ENCODE measurements around the gene DCUN1D2. TPM values are rescaled to one million over a fixed set of nuclear protein-coding genes. Genes with fewer than 3 reads are reported as not detected.

DCUN1D2 gene
- total RNA-seq, 1 experiment from 2014 or later = 26.2 TPM

DNA sequence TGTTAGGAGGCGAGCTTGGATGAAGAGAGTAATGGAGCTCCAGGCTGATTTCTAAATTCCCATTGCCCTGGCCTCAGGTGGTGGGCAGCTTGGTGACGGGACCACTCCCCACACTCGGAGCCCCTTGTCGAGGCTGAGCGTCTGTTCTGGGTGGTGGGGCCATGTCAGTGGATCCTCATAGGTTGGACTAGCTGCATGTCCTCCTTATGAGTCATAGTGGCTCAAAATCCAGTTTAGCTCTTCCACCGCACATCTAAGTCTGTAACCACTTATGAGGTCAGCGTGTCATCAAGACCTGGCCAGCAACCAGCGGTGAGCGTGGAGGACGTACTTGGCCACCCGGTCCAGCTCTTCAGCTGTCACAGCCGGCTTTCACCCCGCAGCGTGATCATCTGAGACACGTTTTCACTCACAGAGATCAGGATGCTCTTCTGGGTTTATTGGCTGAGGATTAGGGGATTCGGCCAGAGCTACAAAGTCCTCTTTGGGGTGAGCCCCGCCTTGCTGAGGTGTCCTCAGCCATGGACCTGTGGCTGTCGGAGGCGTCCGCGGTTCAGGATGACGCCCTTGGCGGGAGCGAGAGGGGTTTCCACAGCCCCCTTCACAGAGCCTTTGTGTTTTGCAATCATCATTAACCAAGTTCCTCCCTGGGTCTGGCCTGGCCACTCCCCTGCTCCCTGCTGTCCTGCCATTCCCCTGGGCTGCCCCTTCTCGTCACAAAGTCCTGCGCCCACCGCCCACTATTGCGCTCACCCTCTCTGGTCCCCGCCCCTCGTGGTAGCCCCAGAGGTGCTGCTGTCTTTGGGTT is 79.1 kb downstream of the DCUN1D2 start:
- Histone ChIP-seq H3K9me3 (ENCODE audit: low read length) (no peaks in the 10 kb centered on the region), H3K4me2 (ENCODE audit: low read depth, low read length, poor library complexity, severe bottlenecking) (no peak overlapping the region), H3K9me2 (replicated peaks; ENCODE audit: insufficient read depth, low read length) (no peaks in the 10 kb centered on the region), H2AFZ (ENCODE audit: low read length) (no peak overlapping the region), H3K4me3 (ENCODE audit: low read length) (no peak overlapping the region), H4K20me1 (ENCODE audit: insufficient read depth, low read depth, low read length) (no peaks in the 10 kb centered on the region), H3K36me3 (ENCODE audit: insufficient read depth, low read length) (no peaks in the 10 kb centered on the region), H3K9ac (ENCODE audit: low read length) (no peak overlapping the region), H3K4me1 (ENCODE audit: low read length) (peaks cover 46% of the 10 kb centered on the region), H3K27me3 (ENCODE audit: low read length) (no peaks in the 10 kb centered on the region), H3K79me2 (ENCODE audit: low read length) (no peaks in the 10 kb centered on the region), H3K27ac (ENCODE audit: low read length) (no peak overlapping the region)
- DNase-seq = no peak

DNA sequence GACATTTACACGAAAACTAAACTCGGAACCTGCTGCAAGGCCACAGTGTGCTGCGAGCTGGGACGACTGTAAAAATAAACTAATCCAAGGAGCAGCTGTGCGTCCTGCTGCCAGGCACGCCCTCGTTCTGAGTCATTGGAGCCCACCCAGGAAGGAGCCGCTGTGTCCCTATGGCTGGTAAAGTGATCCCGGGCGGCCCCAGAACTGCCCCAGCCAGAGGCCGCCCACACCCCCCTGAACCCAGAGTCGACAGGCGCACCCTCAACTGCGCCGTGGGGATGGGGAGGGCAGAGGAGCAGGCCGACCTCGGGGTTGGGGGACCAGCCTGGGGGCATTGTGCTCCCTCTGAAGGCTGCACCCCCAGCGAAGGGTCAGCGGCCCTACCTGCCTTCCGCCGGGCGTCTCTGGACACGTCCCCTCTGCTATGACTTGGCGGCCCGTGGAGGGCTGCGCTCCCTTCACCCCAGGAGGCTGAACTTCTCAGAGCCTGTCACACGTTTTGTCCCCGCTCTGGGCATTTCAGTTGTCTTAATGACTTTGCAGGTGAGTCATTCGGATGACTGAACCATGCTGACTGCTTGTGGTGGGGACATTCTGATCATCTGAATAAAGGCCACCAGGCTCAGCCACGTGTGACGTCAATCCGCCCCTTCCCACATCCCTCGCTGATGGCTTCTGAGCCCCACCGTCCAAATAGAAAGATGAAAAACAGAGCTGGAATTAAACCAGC is 79.9 kb downstream of the DCUN1D2 start:
- H3K4me1 ChIP-seq (ENCODE audit: low read length) = peaks cover 42% of the 10 kb centered on the region

DNA sequence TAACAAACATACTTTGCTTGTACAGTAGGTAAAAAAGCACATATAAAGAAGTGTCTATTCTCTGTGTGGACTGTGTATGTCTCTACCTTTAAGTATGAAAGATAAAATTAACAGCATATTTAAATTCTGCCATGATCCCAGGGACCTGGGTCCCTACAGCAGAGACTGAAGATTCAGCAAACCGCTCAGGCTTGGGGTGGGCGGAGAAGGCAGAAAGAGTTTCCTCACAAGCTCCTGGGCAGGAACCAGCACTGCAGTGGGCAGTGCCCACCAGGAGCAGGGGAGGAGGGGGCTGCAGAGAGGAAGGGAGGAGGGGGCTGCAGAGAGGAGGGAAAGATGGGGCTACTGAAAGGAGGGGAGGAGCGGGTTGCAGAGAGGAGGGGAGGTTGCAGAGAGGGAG is 81.9 kb downstream of the DCUN1D2 start:
- Histone ChIP-seq H3K4me3 (ENCODE audit: low read length) (no peak overlapping the region), H3K4me1 (ENCODE audit: low read length) (peaks cover 49% of the 10 kb centered on the region), H4K20me1 (ENCODE audit: insufficient read depth, low read depth, low read length) (no peaks in the 10 kb centered on the region), H3K27ac (ENCODE audit: low read length) (no peak overlapping the region), H3K4me2 (ENCODE audit: low read depth, low read length, poor library complexity, severe bottlenecking) (peak overlapping the region; percentile 7), H3K27me3 (ENCODE audit: low read length) (no peaks in the 10 kb centered on the region), H3K79me2 (ENCODE audit: low read length) (no peaks in the 10 kb centered on the region), H3K9ac (ENCODE audit: low read length) (no peak overlapping the region; the same call in 1 of the 2 replicates), H3K36me3 (ENCODE audit: insufficient read depth, low read length) (no peaks in the 10 kb centered on the region), H3K9me2 (replicated peaks; ENCODE audit: insufficient read depth, low read length) (no peaks in the 10 kb centered on the region), H2AFZ (ENCODE audit: low read length) (no peak overlapping the region), H3K9me3 (ENCODE audit: low read length) (no peaks in the 10 kb centered on the region)
- DNase-seq = no peak

More for the DNA sequence above, 79.9 kb downstream of the DCUN1D2 start:
- no peak overlapping the region for H3K9ac ChIP-seq (ENCODE audit: low read length)
- DNase-seq = no peak
- H3K9me2 ChIP-seq (replicated peaks; ENCODE audit: insufficient read depth, low read length) = no peaks in the 10 kb centered on the region
- no peaks in the 10 kb centered on the region for H4K20me1 ChIP-seq (ENCODE audit: insufficient read depth, low read depth, low read length)
- H3K36me3 ChIP-seq (ENCODE audit: insufficient read depth, low read length) = no peaks in the 10 kb centered on the region
- no peak overlapping the region for H3K4me2 ChIP-seq (ENCODE audit: low read depth, low read length, poor library complexity, severe bottlenecking)
- no peak overlapping the region for H3K4me3 ChIP-seq (ENCODE audit: low read length)
- H3K27me3 ChIP-seq (ENCODE audit: low read length) = no peaks in the 10 kb centered on the region
- H3K27ac ChIP-seq (ENCODE audit: low read length) = no peak overlapping the region
- no peak overlapping the region for H2AFZ ChIP-seq (ENCODE audit: low read length)
- H3K9me3 ChIP-seq (ENCODE audit: low read length) = no peaks in the 10 kb centered on the region
- H3K79me2 ChIP-seq (ENCODE audit: low read length) = no peaks in the 10 kb centered on the region

DNA sequence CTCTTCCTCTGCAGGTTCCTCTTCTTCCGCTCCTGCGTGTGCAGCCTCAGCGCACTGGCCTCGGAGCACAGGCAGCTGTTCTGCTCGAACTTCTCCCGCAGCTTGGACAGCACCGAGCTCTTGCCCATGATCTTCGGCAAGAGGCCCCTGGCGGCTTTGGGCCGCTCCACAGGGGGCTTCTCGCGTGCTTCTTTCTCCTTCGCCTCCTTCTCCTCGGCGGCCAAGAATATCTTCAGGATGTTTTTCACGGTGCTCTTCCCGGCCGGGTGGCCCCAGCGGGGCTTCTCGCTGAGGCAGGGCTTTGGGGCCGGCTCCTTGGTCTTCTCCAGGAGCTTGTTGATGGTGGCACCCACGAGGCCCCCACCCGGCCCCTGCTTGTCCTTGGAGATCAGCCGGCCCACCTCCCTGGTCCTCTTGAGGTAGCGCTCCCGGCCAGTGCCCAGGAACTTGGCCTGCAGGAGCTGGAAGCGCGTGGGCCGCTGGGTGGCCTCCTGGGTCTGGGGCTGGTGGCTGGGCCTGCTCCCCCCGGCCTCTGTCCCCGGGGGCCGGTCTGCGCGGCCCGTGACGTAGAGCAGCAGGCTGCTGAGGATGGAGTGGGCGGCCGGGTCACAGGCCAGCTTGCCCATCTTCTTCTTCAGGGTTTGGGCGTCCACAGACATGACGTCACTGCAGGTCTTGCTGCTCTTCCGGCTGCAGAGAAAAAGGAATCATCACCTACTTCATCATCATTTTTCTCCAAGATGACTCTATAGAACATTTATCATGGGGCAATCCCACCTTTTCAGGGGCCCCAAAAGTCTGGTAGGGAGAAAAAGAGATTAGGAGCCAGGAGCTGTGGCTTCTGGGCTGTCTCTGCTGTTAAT is 82.7 kb downstream of the DCUN1D2 start:
- no peaks in the 10 kb centered on the region for H3K9me3 ChIP-seq (ENCODE audit: low read length)
- peaks cover 49% of the 10 kb centered on the region for H3K4me1 ChIP-seq (ENCODE audit: low read length)
- H2AFZ ChIP-seq (ENCODE audit: low read length) = no peak overlapping the region
- H3K27ac ChIP-seq (ENCODE audit: low read length) = no peak overlapping the region
- no peaks in the 10 kb centered on the region for H3K9me2 ChIP-seq (replicated peaks; ENCODE audit: insufficient read depth, low read length)
- H3K4me3 ChIP-seq (ENCODE audit: low read length) = no peak overlapping the region
- no peaks in the 10 kb centered on the region for H4K20me1 ChIP-seq (ENCODE audit: insufficient read depth, low read depth, low read length)
- H3K27me3 ChIP-seq (ENCODE audit: low read length) = no peaks in the 10 kb centered on the region
- H3K36me3 ChIP-seq (ENCODE audit: insufficient read depth, low read length) = no peaks in the 10 kb centered on the region
- peak overlapping the region; percentile 34 for H3K4me2 ChIP-seq (ENCODE audit: low read depth, low read length, poor library complexity, severe bottlenecking)
- peak; percentile 71 for DNase-seq
- peak overlapping the region; percentile 39 for H3K9ac ChIP-seq (ENCODE audit: low read length)
- H3K79me2 ChIP-seq (ENCODE audit: low read length) = no peaks in the 10 kb centered on the region

DNA sequence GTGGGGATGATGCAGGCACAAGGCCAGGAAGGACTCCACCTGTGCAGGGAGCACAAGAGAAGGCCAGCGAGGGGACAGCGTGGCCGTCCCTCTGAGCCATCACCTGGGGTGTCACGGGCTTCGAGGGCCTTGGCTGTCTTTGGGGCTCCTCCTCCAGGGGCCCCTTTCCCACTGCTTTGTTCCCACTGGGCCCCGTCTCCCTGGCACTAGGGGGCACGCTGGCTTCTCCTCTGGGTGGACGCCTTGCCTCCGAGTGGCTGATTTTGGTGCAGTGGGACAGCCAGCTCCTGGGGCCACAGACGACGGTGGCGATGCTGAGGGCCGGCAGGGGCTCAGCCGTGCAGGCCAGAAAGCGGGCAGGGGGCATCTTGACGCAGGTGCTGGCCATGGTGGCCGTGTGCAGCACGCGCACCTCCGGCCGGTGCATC is 83.4 kb downstream of the DCUN1D2 start:
- peaks cover 49% of the 10 kb centered on the region for H3K4me1 ChIP-seq (ENCODE audit: low read length)
- no peak for DNase-seq
- no peak overlapping the region for H3K4me3 ChIP-seq (ENCODE audit: low read length)
- H3K36me3 ChIP-seq (ENCODE audit: insufficient read depth, low read length) = no peaks in the 10 kb centered on the region
- H2AFZ ChIP-seq (ENCODE audit: low read length) = no peak overlapping the region
- no peak overlapping the region for H3K27ac ChIP-seq (ENCODE audit: low read length)
- peak overlapping the region; percentile 34 for H3K4me2 ChIP-seq (ENCODE audit: low read depth, low read length, poor library complexity, severe bottlenecking)
- H3K9me2 ChIP-seq (replicated peaks; ENCODE audit: insufficient read depth, low read length) = no peaks in the 10 kb centered on the region
- peak overlapping the region; percentile 39; the same call in 1 of the 2 replicates for H3K9ac ChIP-seq (ENCODE audit: low read length)
- H4K20me1 ChIP-seq (ENCODE audit: insufficient read depth, low read depth, low read length) = no peaks in the 10 kb centered on the region
- H3K79me2 ChIP-seq (ENCODE audit: low read length) = no peaks in the 10 kb centered on the region
- no peaks in the 10 kb centered on the region for H3K27me3 ChIP-seq (ENCODE audit: low read length)
- H3K9me3 ChIP-seq (ENCODE audit: low read length) = no peaks in the 10 kb centered on the region

DNA sequence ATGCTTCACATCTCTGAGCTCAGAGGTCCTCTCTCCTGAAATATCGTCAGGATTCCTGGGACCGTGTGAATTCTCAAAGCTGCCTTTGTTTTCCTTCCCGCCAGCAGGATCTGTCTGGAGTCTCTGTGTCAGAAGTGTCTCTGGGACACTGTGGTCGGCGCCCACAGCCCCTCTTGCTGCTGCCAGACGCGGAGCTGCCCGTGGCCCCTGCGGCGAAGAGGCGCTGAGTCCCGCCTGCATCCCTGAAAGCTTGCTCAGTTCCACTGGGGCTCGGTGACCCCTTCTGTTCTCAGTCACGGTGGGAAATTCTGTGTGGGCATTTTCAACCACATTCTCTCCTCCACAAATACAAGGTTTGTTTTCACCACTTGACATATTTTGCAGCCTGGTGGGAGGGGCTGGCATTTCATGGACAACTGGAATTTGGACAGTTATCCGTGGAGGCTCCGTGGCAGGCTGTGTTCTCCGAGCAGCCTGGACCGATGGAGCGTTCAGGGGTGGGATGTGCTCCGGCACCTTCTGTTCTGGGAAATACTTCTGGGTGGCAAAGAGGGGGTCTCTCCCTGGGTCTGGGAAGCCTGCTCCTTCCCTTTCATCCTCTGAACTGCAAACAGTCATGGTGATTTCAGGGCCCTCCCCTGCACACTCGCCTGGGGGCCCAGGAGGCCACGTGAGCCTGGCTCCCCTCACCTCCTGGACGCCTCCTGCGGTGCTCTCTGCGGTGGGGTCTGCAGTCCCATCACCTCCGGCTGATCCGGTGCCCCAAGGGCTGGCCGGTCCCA is 84.0 kb downstream of the DCUN1D2 start:
- Histone ChIP-seq H3K27ac (ENCODE audit: low read length) (no peak overlapping the region), H3K79me2 (ENCODE audit: low read length) (no peaks in the 10 kb centered on the region), H3K36me3 (ENCODE audit: insufficient read depth, low read length) (no peaks in the 10 kb centered on the region), H3K4me2 (ENCODE audit: low read depth, low read length, poor library complexity, severe bottlenecking) (no peak overlapping the region), H3K9ac (ENCODE audit: low read length) (no peak overlapping the region), H3K9me3 (ENCODE audit: low read length) (no peaks in the 10 kb centered on the region), H3K9me2 (replicated peaks; ENCODE audit: insufficient read depth, low read length) (no peaks in the 10 kb centered on the region), H3K4me3 (ENCODE audit: low read length) (no peak overlapping the region), H3K4me1 (ENCODE audit: low read length) (peaks cover 49% of the 10 kb centered on the region), H2AFZ (ENCODE audit: low read length) (no peak overlapping the region), H3K27me3 (ENCODE audit: low read length) (no peaks in the 10 kb centered on the region), H4K20me1 (ENCODE audit: insufficient read depth, low read depth, low read length) (no peaks in the 10 kb centered on the region)
- DNase-seq = no peak
